HL-60 (cell line): ENCODE measurements around the gene TCP1.

Experiments used
- POLR2AphosphoS5 ChIP-seq: IDR thresholded peaks from 2 replicates; pipeline ENCODE4 v1.6.1; 2012; ENCODE audit warnings: low read depth
- SPI1 ChIP-seq: IDR thresholded peaks from 2 replicates; pipeline ENCODE4 v1.6.1; 2012; ENCODE audit warnings: low read depth, mild to moderate bottlenecking, borderline replicate concordance
- TF ChIP-seq, protein P1 (sequence below): IDR thresholded peaks from one replicate; pipeline ENCODE4 v1.5.1; 2011; ENCODE audit warnings: low read length, control low read depth, inconsistent platforms; ENCODE audit not compliant: insufficient read depth

GRCh38 chr6:159762681-159763293 is 26.6 kb downstream of the TCP1 start:
- TF ChIP-seq, protein P1, sequence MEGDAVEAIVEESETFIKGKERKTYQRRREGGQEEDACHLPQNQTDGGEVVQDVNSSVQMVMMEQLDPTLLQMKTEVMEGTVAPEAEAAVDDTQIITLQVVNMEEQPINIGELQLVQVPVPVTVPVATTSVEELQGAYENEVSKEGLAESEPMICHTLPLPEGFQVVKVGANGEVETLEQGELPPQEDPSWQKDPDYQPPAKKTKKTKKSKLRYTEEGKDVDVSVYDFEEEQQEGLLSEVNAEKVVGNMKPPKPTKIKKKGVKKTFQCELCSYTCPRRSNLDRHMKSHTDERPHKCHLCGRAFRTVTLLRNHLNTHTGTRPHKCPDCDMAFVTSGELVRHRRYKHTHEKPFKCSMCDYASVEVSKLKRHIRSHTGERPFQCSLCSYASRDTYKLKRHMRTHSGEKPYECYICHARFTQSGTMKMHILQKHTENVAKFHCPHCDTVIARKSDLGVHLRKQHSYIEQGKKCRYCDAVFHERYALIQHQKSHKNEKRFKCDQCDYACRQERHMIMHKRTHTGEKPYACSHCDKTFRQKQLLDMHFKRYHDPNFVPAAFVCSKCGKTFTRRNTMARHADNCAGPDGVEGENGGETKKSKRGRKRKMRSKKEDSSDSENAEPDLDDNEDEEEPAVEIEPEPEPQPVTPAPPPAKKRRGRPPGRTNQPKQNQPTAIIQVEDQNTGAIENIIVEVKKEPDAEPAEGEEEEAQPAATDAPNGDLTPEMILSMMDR: no peak
- TF ChIP-seq SPI1: no peak
- TF ChIP-seq POLR2AphosphoS5: no peak
